ENCODE measurements around the gene HSPH1. TPM values are rescaled to one million over a fixed set of nuclear protein-coding genes. Genes with fewer than 3 reads are reported as not detected.

Gene HSPH1
- total RNA-seq, 1 donor from 2014 or later = 94.9 TPM

- H3K36me3 Mint-ChIP-seq = no peaks in the 10 kb centered on the region
- peaks cover 2% of the 10 kb centered on the region for H3K27me3 Mint-ChIP-seq (ENCODE audit: insufficient read depth, low read depth)
- TF ChIP-seq EZH2 (IDR thresholded peaks at IDR 0.05) = no peak
- peak; percentile 16 for TF ChIP-seq CTCF (IDR thresholded peaks at IDR 0.05)
- H3K4me2 ChIP-seq = no peak overlapping the region
- no peaks in the 10 kb centered on the region for H3K27me3 ChIP-seq
- H3K9me3 Mint-ChIP-seq = no peaks in the 10 kb centered on the region
- H3K27ac ChIP-seq = no peak overlapping the region
- H3K4me3 Mint-ChIP-seq = no peak overlapping the region
- H3K9ac ChIP-seq = no peak overlapping the region
- H3K4me3 ChIP-seq = no peak overlapping the region
- no peak overlapping the region for H3K27ac Mint-ChIP-seq
- H3K9me3 ChIP-seq (ENCODE audit: low read depth) = no peaks in the 10 kb centered on the region
- no peaks in the 10 kb centered on the region for H3K4me1 ChIP-seq
- DNase-seq (ENCODE audit: low spot score) = no peak
- no peaks in the 10 kb centered on the region for H3K79me2 ChIP-seq (ENCODE audit: low read depth)
- H2AFZ ChIP-seq (replicated peaks) = no peak overlapping the region
- H3K4me1 Mint-ChIP-seq = no peaks in the 10 kb centered on the region
- no peaks in the 10 kb centered on the region for H4K20me1 ChIP-seq (ENCODE audit: low read depth)
- no peaks in the 10 kb centered on the region for H3K36me3 ChIP-seq
- H3F3A ChIP-seq (ENCODE audit: low read depth) = no peaks in the 10 kb centered on the region
Observed at GRCh38 chr13:31105020-31105795, 56.5 kb downstream of the HSPH1 start.

DNA sequence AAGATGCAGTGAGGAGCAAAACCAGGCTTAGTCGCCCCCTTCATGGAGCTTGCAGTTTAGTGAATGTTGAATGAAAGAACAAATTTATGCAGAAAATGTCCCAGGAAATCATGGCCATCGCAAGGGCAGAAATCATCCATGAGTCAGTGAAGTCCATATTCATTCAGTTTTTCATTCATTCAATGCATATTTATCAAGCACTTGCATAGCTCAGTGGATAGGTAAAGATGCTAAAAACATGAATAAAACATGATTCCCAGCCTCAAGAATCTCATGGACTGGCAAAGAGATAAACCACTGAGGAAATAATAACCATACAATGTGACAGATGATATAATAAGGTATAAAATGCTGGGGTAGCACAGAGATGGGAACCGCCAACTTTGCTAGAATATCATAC, 58.8 kb downstream of the HSPH1 start:
- Mint-ChIP-seq H3K9me3 (no peaks in the 10 kb centered on the region), H3K4me3 (no peak overlapping the region), H3K27me3 (ENCODE audit: insufficient read depth, low read depth) (peaks cover 2% of the 10 kb centered on the region), H3K27ac (no peak overlapping the region), H3K4me1 (no peaks in the 10 kb centered on the region), H3K36me3 (no peaks in the 10 kb centered on the region)
- Histone ChIP-seq H2AFZ (replicated peaks) (no peak overlapping the region), H3K27me3 (no peaks in the 10 kb centered on the region), H3K9ac (no peak overlapping the region), H3K27ac (no peak overlapping the region), H3K79me2 (ENCODE audit: low read depth) (no peaks in the 10 kb centered on the region), H3K9me3 (ENCODE audit: low read depth) (no peaks in the 10 kb centered on the region), H3K4me3 (no peak overlapping the region), H3K4me1 (no peaks in the 10 kb centered on the region), H3K4me2 (no peak overlapping the region), H3F3A (ENCODE audit: low read depth) (no peaks in the 10 kb centered on the region), H3K36me3 (no peaks in the 10 kb centered on the region), H4K20me1 (ENCODE audit: low read depth) (no peaks in the 10 kb centered on the region)
- no peak for TF ChIP-seq CTCF (IDR thresholded peaks at IDR 0.05)
- TF ChIP-seq EZH2 (IDR thresholded peaks at IDR 0.05) = no peak
- no peak for TF ChIP-seq EZH2phosphoT487 (IDR thresholded peaks at IDR 0.05)
- DNase-seq (ENCODE audit: low spot score) = no peak

- no peaks in the 10 kb centered on the region for H4K20me1 ChIP-seq (ENCODE audit: low read depth)
- no peaks in the 10 kb centered on the region for H3K9me3 ChIP-seq (ENCODE audit: low read depth)
- no peaks in the 10 kb centered on the region for H3K27me3 ChIP-seq
- H3K4me1 ChIP-seq = no peaks in the 10 kb centered on the region
- no peak for DNase-seq (ENCODE audit: low spot score)
- no peaks in the 10 kb centered on the region for H3K36me3 ChIP-seq
- H2AFZ ChIP-seq (replicated peaks) = no peak overlapping the region
- H3K4me2 ChIP-seq = no peak overlapping the region
- Mint-ChIP-seq H3K9me3 (no peaks in the 10 kb centered on the region), H3K27me3 (ENCODE audit: insufficient read depth, low read depth) (peaks cover 2% of the 10 kb centered on the region), H3K4me3 (no peak overlapping the region), H3K27ac (peak overlapping the region; percentile 43), H3K4me1 (no peaks in the 10 kb centered on the region), H3K36me3 (no peaks in the 10 kb centered on the region)
- no peaks in the 10 kb centered on the region for H3F3A ChIP-seq (ENCODE audit: low read depth)
- H3K79me2 ChIP-seq (ENCODE audit: low read depth) = no peaks in the 10 kb centered on the region
- no peak overlapping the region for H3K27ac ChIP-seq
- H3K4me3 ChIP-seq = no peak overlapping the region
- TF ChIP-seq CTCF (IDR thresholded peaks at IDR 0.05) (no peak), EZH2 (IDR thresholded peaks at IDR 0.05) (no peak), EZH2phosphoT487 (IDR thresholded peaks at IDR 0.05) (no peak)
- H3K9ac ChIP-seq = no peak overlapping the region
Observed at GRCh38 chr13:31101472-31102170, 60.1 kb downstream of the HSPH1 start.

All from neural progenitor cell (in vitro differentiated cells).